Cortex of kidney (tissue), 1 donor: ENCODE data around the gene IQCH.

Experiments used
- DNase-seq: peaks from one replicate; lab custom pipeline; 2025; lab: John Stamatoyannopoulos, UW

The IQCH gene

GRCh38 chr15:67394873-67395639 lies 140.5 kb downstream of the IQCH start:
- DNase-seq, result no peak

GRCh38 chr15:67396114-67396513 lies 141.5 kb downstream of the IQCH start:
- no peak for DNase-seq

- DNase-seq, result no peak
Observed at GRCh38 chr15:67397139-67397538, 142.6 kb downstream of the IQCH start.

GRCh38 chr15:67399925-67400324 lies 145.3 kb downstream of the IQCH start:
- DNase-seq, result no peak

GRCh38 chr15:67400890-67401289 lies 146.3 kb downstream of the IQCH start:
- DNase-seq, result no peak

GRCh38 chr15:67401336-67401735 lies 146.8 kb downstream of the IQCH start:
- DNase-seq, result no peak

GRCh38 chr15:67403428-67404154 lies 149.0 kb downstream of the IQCH start:
- no peak for DNase-seq

- DNase-seq, result no peak
Observed at GRCh38 chr15:67405208-67406191, 150.9 kb downstream of the IQCH start.

GRCh38 chr15:67406257-67406861 lies 151.8 kb downstream of the IQCH start:
- DNase-seq, result no peak

GRCh38 chr15:67407786-67408185 lies 153.2 kb downstream of the IQCH start:
- DNase-seq, result no peak

- no peak for DNase-seq
Observed at GRCh38 chr15:67409175-67409574, 154.6 kb downstream of the IQCH start.

- no peak for DNase-seq
Observed at GRCh38 chr15:67411486-67411885, 156.9 kb downstream of the IQCH start.

GRCh38 chr15:67413770-67414390 lies 159.3 kb downstream of the IQCH start:
- no peak for DNase-seq

GRCh38 chr15:67415181-67415580 lies 160.6 kb downstream of the IQCH start:
- DNase-seq, result no peak

GRCh38 chr15:67416891-67417290 lies 162.3 kb downstream of the IQCH start:
- DNase-seq, result no peak

GRCh38 chr15:67419705-67420104 lies 165.1 kb downstream of the IQCH start:
- DNase-seq, result no peak

- DNase-seq, result no peak
Observed at GRCh38 chr15:67420137-67420536, 165.6 kb downstream of the IQCH start.

- DNase-seq, result no peak
Observed at GRCh38 chr15:67421105-67421504, 166.5 kb downstream of the IQCH start.

- DNase-seq, result no peak
Observed at GRCh38 chr15:67422296-67422695, 167.7 kb downstream of the IQCH start.

- no peak for DNase-seq
Observed at GRCh38 chr15:67433495-67434099, 179.0 kb downstream of the IQCH start.
